Stimulated activated CD8-positive, alpha-beta memory T cell treated with anti-CD3 and anti-CD28 coated beads, Interleukin-4, amount 100 ng/mL, for 24 hours (primary cell): ENCODE measurements around the gene PGLYRP1.

ENCODE experiments used
- DNase-seq: peaks from one replicate; pipeline ENCODE4 v3.0.0-alpha.2; 2020; ENCODE audit warnings: low read depth

Gene PGLYRP1

DNA sequence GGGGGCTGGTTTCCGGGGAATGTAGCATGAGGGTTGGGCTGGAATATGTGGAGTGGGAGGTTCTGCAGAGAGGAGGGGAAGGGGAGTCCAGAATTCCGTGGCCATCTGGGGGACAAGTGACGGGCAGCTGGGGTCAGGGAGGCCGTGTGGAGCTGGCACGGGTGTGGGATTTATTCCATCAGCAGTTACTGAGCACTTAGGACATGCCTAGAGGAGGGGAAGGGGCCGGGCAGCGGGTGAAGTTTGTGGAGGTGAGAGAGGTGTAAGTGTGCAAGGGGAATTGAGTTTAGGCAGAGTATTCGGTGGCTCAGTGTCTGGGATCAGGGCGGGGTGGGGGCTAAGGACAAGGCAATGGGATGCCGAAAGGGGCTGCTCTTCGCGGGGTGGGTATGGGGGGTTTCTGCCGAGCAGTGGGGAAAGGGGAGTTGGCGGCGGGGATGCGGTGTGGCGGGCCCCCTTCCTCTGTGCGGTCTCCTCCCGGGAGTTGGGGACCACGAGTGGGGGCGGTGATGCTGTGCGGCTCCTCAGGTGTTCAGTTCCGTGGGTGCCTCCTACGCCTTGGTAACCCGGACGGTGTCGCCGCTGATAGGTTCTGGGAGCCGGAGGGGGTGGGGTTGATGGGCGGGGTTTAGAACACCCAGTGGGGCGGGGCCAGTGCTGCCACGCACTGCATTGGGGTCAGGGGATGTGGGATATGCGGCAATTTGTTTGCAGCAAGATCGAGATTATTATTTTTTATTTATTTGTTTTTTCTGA, 22.2 kb downstream of the PGLYRP1 start:
- DNase-seq: peak; percentile 49

DNA sequence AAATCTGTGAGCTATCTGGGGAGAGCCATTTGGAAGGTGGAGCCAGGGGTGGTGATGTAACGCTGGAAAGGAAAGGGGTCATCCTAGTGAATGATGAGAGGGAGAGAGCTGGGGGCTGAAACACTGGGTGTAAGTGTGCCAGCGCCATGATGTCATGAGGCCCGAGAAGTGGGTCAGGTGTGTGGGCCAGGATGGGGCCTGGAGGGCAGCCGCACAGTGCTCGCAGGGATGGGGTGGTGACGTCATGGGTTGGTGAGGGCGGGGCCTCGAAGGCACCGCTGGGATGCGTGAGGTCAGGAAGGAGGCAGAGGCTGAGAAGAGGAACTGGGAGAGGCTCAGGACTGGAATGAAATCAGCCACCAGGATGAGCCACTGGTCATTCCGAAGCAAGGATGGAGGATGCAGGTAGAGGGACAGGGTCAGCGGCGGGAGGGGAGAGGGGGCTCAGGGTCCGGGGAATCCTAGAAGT, 23.2 kb downstream of the PGLYRP1 start:
- no peak for DNase-seq

DNA sequence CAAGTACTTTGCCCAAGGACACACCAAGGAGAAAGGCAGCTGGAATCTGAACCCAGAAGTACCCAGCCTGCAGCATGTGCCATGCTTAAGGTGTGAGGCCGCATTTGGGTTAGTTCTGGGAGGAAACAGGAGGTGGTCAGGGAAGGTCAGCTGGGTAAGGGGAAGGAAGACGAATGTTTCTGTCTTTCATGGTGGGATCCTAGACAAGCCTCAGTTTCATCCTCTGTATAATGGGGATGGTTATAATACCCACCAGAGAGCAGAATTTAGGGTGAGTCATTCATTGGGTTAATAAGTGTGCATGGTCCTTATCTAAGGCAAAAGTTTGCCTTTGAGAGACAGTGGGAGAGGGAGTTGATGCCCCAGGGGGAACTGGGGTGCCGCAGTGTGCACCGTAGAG, 24.0 kb downstream of the PGLYRP1 start:
- DNase-seq: no peak

DNA sequence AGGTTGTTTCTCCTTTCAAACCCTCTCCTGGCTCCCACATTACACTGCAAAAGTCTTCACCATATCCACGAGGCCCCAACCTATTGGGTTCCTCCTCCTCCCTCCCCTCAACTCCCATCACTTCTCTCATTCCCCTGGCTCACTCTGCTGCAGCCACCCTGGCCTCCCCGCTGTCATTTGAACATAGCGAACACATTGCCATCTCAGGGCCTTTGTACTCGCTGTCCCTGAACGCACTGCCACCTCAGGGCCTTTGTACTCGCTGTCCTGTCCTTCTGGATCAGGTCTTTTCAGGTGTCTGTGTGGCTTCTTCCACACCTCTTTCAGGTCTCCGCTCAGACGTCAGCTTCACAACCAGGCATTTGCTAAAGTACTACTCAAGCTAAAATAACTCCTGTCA, 25.9 kb downstream of the PGLYRP1 start:
- no peak for DNase-seq

DNA sequence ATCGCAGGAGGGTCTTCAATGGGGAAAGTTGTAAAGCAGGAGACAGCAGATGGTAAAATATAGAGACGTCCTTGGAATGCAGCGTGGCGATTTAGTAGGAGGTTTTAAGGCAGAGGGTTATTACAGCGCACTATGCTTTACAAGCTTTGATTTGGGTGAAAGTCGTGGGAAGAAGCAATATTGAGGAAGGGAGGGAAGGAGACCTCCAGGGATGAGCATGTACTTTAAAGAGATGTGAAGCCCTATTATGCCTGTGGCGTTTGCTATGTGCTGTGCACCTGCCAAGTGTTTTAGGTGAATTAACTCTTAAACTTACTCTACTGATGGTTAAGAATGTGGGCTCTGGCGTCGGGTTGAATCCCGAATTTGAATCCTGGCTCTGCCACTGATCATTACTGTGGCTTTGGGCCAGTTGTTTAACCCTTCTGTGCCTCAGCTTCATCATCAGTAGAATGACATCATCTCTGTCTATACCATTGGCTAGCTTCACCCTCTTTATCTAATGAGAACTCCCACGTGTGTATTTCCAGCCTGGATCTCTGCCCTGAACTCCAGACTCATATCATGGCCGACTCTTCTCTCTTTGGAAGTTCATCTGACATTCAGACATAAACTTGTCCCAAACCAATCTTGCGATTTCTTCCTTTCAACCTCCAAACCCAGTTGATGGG, 27.0 kb downstream of the PGLYRP1 start:
- no peak for DNase-seq

DNA sequence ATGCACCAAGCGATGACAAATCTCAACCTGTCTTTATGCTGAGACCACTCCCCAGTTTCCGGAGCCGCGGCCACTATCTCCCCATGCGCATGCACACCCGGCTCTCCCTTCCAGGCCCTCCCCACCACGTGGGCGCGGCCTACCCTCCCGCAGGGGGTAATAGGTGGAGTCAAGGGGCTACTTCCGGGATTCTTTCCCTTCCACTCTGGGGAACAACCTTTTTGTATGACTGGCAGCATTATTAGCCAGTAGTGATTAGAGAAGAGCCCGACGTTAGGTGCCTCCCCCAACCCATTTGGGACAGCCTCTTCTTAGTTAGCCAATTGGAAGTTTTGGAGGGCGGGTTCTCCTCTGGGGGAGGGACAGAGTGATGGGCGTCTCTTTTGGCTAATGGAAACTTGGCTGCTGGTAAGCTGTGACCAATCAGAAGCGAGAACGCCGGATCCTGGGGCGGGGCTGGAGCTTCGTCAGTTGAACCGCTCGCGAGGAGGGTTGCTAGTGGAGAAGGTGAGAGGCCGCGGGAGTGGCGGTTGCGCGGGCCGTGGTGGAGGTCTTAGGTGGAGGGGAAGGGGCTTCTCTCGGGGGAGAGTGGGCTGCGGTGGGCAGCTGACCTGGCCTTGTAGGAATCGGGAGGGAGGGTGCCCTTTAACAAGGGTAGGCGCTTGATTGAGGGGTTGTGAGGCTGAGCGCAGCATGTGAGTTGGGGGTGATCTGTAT, 27.7 kb downstream of the PGLYRP1 start, which contains the start of gene CCDC61:
CCDC61 (plus strand) TSS at position 470 of the 717 bp plus-strand sequence. CDS start 7,552 bp downstream, outside the sequence.
- peak; percentile 88 for DNase-seq

DNA sequence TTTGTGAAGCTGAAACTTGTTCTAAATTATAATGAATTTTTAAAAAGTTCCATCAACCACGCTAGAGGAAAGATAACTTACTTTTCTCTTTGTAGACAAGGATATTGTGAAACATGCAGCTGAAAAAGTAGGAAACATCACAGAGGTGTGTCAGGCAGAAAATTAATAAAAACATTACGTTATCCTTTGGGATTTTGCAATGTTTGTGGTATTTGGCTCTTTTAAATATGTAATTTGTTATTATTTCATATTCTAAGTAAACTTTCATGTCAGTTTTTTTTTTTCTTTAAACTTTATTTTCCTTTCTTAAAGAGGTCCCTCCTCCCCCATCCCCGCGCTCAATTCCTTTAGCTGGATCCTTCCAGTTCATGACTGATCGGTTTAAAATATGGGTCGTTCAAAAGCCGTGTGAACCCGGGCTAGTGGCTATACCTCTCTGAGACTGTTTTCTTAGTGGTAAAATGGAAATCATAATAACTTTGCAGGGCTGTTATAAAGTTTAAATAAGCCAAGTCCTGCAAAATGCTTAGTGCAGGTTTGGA, 28.3 kb downstream of the PGLYRP1 start:
- DNase-seq: no peak

DNA sequence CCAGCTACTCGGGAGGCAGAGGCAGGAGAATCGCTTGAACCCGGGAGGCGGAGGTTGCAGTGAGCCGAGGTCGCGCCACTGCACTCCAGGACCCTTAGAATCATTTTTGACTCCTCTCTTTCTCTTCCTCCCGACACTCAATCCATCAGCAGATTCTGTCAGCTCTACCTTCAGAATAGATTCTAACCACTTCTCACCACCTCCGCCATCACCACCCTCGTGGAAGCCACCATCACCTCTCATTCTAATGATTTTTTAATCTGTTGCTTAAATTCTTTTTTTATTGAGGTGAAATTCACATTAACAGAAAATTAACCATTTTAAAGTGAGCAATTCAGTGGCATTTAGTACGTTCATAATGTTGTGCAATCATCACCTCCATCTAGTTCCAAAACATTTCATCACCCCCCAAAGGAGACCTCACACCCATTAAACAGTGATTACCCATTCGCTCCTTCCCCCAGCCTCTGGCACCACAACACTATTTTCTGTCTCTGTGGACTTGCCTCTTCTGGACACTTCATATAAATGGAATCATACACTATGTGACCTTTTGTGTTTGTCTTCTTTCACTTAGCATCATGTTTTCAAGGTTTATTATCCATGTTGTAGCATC, 32.6 kb downstream of the PGLYRP1 start:
- DNase-seq: no peak

DNA sequence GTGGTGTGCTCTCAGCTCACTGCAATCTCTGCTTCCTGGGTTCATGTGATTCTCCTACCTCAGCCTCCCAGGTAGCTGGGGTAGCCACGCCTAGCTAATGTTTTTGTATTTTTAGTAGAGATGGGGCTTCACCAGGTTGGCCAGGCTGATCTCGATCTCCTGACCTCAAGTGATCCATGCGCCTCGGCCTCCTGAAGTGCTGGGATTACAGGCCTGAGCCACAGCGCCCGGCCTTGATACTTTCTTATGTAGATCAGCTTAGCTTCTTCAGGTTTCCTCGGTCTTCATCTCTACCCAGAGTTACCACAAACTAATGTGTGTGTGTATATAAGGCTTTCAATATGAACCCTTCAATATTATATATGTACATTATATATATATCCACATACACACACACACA, 37.5 kb downstream of the PGLYRP1 start:
- no peak for DNase-seq

DNA sequence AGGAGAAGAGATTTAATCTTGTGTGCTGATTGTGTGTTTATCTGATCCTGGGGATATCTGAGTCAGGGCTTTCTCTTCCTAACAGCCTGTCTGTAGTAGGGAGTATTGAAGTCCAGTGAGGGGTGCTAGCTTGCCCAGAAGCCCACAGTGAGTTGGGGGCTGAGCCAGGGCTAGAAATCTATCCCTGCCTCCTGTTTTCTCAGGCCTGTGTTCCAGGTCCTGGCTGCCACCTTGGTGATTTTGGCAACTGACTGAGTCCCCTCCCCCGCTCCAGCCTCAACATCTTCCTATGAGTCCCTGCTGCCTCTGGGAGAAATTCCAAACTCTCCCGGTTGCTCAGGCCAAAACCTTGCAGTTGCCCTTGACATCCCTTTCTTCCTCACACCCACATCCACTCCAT, 41.5 kb downstream of the PGLYRP1 start:
- no peak for DNase-seq

DNA sequence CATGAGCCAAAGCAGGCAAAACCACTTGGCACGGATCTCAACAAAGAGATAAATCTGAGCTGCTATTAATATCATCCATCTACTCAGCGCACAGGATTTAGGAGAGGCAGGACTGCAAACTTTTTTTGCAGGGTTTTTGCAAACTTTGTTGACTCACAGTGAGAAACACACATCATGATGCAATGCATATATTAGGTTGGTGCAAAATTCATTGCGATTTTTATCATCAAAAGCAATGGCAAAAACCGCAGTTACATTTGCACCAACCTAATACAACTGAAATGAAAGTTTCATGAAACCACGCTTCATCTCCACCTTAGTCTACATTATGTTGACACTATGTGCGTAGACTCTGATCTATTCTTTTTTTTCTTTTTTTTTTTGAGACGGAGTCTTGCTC, 44.7 kb downstream of the PGLYRP1 start:
- DNase-seq: no peak

DNA sequence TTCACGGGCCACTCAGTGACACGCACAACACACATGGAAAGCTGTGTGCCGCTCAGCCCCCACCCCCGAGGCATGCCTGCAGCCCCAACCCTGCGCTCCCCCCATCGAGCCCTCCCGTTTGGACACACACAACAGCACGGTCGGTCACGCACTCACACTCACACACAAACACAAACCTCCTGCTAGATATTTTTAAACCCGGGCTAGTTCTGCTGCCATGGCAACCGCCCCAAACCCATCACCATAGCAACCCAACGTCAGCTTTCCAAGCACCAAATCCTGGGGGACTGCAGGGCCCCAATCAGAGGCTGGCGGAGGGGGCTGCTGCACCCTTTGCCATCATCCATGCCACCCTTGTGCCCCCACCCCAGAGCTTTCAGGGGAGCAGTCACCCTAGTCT, 46.7 kb downstream of the PGLYRP1 start:
- DNase-seq: no peak

DNA sequence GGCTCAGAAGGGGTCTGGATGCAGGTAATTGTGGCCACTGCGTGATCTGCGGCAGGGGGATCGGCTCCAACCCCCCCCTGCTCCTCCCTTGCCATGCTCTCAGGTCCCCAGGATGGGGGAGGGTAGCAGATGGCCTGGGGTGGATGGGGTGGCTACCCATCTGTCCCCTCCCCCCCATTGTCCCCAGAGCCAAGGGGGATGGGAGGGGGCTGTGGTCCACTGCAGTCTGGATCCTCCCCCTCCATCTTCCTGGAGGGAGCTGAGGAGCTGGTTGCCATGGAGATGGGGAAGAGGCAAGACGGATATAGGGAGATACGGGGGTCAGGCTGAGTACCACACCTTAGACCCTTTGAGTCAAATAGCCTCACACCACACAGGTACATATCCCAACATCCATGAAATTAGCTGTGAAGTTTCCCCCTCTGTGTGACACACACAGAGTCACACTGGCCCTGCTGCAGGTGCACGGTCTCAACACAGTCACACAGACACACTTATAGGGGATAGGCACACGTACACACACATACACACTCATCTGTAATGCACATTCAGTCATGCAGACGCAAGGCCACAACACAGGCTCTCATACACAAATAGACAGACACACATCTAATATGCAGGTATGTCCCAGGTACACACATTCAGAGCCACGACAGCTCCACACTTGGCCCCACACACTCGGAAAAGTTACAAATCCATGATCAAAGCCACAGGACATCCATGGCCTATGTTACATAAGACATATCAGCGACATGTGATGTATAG, 47.4 kb downstream of the PGLYRP1 start:
- no peak for DNase-seq

DNA sequence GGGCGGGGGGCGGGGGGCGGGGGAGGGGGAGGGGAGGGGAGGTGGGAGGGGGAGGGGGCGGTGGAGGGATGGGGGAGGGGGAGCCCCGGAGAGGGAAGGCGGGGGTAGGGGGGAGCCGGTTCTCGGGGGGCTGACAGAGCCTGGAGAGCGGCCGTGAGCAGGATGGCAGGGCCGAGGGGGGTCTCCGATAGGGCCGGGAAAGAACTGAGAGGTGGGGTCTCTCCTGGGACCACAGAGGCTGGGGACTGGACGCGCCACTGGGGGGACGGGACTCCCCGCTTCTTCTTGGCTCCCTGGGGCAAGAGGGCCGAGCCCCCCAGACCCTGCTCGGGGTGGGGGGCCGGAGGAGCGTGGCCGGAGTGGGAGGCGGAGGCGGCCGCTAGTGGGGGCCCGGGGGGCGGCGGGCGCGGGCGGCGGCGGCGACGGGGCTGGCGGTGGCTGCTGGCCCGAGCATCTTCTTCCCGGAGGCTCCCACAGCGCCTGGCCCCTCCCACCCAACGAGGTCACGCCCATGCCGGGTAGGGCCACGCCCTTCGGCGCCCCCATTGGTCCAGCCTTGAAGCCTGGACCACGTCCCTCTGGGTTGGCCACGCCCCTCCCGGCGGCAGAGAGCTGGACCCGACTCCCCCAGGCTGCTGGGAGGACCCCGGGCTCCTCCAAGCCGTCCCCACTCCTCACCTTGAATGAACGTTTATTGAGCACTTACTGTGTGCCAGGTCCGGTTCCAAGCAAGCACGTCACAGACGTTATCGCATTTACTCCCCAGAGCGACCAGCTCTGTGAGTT, 49.1 kb downstream of the PGLYRP1 start, which contains the start of gene NOVA2:
NOVA2 (minus strand) TSS at position 313 of the 786 bp plus-strand sequence. CDS start 514 bp downstream, outside the sequence.
- peak; percentile 24 for DNase-seq

DNA sequence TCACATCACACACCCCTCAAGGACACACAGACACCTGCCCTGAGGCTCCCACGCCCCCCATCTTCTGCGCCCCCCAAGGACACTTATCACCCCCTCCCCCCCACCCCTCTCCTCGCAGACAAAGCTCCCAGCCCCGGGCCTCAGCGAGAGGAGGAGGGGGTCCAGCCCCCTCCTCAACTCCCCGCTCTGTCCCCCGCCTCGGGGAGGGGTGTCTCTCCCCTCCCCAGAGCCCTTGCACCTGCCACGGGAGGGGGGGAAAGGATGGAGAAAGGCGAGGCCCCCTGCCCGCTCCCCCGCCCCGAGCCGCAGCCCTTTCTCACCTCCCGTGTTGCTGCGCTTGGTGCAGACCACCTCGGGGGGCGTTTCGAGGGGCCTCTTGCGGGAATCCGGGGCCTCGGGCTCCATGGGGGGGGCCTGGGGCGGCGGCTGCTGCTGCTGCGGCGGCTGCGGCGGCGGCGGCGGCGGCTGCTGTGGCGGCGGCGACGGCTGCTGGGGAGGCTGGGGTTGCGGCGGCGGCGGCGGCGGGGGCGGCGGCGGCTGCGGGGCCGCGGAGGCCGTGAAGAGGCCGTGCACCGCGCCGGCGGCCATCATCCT, 49.8 kb downstream of the PGLYRP1 start:
- DNase-seq: no peak

DNA sequence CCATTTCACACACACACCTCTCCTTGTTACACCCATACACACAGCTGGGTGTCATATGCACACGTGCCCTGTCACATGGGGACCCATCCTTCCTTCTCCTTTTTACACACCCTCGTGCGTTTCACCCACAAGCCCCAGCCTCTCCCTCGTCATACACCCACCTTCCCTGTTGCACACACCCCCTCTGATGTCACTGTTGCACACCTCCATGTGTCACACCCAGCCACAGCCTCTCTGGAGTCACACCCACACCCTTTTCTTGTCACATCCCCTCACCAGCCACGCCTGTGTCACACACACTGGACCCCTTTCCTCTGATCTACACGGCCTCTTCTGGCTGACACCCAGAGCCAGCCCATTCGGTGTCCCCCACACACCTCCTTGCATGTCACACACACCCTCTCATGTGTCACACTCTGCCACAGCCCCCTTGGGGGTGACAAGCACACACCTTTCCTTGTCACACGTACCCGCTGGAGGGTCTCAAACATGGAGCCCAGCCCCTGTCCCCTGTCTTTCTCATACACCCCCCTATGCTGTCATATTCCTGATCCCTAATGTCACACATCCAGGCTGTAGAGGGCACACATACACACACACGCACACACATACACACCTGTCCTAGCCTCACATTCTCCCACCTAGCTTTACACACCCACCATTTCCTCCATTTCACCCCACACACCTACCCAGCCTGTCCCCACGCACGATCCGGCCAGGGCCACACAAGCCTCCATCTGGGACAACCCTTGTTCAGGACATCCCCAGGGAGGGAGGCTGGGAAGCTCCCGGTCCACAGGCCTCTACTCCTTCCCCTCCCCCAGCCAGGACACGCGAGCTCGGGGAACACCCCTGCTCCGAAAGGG, 50.5 kb downstream of the PGLYRP1 start:
- DNase-seq: no peak

DNA sequence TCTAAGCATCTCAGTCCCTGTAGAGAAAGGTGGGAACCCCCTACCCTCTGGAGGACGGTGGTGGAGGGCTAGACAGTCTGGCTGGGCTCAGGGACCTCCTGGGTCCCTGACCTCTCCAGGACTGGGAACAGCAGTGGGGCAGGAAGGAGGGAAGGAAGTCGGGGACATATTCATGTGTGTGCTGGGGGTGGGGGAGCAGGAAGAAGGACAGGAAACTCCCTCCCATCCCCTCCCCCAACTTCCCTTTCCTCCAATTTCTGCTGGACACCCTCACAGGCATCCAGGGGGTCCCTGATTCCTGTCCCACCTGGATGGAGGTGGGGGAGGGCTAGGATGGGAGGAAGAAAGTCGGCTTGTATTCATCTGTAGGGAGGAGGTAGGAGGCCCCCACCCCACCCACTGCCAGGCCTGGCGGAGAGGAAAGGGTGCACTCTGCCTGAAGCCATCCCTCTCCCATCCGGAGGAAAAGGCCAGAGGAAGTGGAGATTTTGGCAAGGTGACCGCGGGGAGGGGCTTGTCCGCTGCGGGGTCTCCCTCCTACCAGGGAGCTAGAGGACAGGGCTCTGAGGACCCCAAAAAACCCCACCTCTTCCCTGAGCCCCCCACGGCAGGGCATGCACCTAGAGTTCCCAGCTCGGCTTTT, 51.5 kb downstream of the PGLYRP1 start:
- no peak for DNase-seq

DNA sequence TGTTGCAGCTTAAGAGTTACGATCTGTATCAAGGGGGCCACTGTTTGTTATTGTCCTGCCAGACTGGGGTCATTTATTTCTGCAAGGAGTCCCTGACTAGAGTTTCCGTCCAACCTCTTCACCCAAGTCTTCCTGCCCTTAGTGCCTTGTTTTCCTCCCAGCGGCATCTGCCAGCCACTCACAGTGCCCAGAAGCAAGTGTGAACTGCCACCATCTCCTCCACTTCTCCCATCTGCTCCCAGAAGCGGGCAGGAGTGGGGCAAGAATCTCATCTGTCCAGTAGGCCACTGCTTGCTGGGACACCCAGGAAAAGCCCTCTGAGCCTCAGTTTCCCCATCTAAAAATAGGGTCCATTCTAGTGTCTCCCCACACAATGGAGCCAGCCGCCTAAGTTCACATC, 53.2 kb downstream of the PGLYRP1 start:
- DNase-seq: no peak
